HG03108 (cell line): ENCODE results near the gene HEY2.
"Not testable (repeated sequence)": the region's sequence is repeated elsewhere in the genome, so short reads cannot be mapped to it uniquely, and the experiment has no call there.

Experiments used
- ATAC-seq: cut with Tn5 transposase; IDR thresholded peaks from one replicate; pipeline ENCODE4 v1.9.1; 2021; ENCODE audit warnings: moderate library complexity; ENCODE audit not compliant: unreplicated experiment

HEY2 gene

DNA sequence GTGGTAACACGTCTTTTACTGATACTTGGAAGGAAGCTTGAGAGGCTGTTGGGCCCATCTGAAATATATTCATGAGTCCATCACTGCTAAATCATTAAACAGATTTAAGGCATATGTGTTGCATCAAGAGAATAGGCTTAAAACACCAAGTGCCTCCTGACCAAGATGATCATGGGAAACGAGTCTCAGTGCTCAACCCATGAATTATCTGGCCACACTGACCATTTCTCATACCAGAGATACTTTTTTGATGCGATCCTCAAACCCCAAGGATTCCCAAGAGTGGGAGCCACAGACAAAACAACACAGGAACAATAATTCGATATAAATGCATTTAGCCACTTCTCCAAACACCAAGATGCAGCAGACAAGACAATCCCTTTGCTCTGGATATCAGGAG lies 17.2 kb downstream of the HEY2 start:
- no peak for ATAC-seq

DNA sequence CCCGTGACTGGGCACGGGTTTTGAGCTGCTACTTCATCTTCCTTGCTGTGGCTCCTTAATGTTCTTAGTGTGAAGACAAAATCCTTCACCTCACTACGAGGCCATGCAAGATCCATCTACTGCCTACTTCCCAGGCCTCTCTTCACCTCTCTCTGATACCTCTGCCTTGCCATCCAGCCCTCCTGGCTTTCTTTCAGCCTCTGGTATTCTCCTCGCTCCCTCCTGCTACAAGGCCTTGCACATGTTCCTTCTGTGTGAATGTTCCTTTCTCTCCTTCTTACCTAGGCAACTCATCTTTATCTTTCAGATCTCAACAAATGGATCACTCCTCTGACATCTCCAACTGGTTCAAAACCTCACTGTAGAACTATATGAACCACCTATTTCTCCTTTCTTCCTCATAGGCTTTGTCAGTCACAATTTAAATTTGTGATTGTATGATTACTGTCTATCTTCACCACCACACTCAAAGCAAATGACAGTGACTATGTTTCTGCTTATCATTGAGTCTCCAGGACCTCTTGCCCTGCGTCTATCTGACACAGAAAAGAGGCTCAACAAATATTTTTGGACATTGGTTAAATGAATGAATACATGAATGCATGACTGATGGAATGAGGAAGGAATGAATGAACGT lies 19.8 kb downstream of the HEY2 start:
- ATAC-seq: no peak

DNA sequence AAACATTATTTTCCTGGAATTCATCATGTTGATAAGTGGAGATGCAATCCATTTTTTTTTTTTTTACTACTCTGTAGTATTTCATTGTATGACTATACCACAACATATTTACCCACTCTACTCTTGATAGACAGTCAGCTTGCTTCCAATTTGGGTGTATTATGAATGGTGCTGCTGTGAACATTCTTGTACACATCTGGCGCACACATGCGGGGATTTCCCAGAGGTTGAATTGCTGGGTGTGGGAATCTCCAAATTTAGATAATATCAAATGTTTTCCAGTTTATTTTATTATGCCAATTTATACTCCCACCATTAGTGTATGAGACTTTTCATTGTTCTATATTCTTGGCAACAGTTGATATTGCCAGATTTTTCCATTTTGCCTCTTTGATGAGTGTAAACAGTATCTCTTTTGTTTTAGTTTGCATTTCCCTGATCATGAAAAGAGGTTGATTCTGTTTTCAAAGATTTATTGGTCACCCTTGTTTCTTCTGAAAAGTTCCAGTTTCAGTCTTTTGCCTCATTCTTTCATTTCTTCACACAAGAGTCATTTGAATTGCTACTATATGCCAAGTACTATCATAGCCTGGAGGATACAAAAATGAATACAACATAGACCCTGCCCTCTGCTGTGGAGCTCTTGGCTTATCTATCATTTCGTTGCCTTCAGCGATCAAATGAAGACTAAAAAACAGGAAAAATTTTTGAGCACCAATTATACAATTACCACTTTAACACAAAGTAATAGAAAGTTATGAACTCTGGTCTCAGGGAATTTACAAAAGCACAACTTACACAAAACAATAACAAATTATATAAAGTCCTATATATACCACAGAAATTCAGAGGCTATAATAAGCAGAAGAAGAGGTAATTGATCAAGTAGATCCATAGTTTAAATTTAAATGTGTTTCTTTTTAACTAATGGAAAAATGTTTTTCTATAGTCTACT lies 24.2 kb downstream of the HEY2 start:
- ATAC-seq: no peak

DNA sequence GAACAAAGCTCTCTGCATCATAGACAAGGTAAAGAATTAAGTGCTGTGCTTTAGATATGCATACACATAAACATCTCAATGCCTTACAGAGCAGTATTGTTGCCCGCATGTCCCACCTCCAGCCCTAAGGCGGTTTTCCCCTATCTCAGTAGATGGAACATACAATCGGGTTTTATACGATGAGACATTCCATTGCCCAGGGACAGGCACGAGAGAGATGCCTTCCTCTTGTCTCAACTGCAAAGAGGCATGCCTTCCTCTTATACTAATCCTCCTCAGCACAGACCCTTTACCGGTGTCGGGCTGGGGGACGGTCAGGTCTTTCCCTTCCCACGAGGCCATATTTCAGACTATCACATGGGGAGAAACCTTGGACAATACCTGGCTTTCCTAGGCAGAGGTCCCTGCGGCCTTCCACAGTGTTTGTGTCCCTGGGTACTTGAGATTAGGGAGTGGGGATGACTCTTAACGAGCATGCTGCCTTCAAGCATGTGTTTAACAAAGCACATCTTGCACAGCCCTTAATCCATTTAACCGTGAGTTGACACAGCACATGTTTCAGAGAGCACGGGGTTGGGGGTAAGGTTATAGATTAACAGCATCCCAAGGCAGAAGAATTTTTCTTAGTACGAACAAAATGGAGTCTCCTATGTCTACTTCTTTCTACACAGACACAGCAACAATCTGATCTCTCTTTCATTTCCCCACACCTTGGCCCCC lies 26.8 kb downstream of the HEY2 start:
- not testable (repeated sequence) for ATAC-seq

DNA sequence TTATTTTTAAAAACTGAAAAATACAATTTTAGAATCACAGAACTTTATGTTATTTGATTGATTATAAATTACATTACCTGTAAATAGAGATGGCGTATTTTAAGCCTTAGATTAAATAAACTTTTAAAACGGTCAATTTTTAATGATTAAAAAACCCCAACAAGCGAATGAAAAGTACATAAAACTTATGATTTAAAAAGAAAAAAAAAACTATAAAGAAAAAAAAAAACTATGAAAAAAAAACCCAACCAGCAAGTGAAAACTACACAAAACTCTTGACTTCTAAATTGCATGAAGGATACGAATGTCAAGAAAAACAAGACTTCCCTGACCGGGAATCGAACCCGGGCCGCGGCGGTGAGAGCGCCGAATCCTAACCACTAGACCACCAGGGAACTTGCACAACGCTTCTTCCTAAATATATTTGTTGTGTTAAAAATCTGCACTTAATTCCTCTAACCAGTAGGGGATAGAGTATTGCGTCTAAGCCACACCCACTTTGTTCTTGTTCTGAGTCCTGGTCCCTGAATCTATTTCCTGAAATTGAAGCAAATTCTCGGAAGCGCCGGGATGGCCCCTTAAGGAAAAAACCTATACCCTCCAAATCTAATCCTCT lies 30.6 kb downstream of the HEY2 start:
- ATAC-seq: peak; percentile 80

DNA sequence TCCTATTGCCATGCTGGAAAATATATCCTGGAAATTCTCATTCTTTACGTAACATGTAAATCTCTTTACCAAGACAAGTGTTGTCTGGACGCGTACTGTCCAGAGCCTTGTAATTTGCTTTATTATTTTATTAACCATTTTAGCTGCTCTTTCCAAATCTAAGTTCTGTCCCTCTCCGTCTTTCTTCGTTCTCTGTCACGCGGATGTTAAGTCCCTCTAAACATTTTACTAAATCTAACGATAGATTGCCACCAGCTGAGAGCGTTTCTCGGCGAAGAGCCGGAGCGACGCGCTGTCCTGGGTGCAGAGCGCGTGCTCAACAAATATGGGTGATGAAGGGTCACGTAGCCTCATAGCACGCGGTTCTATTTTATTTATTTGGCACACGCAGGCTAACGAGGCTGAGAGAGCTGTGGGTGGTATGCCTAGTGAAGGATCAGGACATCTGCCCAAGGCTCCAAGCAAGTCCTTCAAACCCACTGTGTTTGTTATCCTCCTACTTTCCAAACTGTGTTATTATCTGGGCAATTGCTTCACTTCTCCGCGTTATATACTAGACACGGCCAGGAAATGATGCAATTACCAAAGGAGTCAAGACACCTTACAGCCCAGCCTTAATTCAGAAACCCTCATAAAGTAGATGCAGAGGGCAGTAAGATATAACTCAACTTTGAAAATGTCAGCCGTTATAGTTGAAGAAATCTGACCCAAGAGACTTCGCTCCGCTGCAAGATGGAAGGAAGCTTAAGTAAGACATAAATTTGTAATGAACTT lies 31.3 kb downstream of the HEY2 start:
- ATAC-seq: peak; percentile 60

DNA sequence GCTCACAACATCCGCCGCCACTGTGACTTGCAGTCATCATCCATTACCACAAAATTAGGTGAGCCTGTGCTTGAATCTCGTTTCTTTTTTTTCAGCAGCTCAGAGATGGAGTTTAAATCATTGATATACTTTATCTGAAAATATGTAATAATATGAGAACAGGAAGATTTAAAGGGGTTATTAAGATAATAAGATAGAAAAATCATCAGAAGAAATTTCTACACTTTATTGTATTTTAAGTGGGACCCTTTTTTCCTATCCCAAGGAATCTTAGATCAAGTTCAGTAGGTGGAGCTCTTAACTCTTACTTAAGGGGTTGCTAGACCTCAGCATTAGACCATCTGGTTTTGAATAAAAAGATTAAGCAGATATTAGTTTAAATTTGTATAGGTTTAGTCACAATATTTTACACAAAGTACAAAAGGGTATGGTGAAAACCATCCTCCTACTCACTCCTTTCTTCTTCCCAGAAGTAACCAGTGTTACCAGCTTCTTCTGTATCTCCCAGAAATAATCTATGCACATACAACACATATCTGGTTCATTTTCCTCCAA lies 32.0 kb downstream of the HEY2 start:
- peak; percentile 32 for ATAC-seq

DNA sequence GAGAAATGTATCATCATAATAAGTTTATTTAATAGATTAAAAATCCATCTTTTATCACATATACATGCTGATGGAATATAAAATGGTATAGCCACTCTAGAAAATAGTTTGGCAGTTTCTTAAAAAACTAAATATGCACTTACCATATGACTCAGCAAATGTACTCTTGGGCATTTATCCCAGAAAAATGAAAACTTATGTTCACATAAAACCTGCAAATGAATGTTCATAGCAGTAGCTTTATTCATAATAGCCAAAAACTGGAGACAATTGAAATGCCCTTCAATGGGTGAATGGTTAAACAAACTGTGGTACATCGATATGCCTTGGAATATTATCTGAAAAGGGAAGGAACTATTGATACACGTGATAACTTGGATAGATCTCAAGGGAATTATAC lies 34.9 kb downstream of the HEY2 start:
- ATAC-seq: no peak

DNA sequence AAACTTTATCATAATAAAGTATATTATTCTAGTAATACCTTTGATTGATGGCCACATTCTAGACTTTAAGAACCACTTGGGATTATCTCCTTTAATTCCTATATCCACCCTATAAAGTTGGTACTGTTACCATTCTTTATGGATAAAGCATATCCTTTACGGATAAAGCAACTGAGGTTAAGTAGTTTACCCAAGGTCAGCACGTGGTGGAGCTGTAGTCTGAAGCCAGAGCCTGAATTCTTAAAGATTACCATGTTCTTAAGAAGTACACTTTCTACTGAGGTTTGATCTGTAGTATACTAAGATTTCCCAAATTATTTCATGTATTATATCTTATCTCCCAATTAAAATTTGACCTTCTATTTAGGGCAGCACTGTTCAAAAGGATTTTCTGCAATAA lies 38.4 kb downstream of the HEY2 start:
- no peak for ATAC-seq

DNA sequence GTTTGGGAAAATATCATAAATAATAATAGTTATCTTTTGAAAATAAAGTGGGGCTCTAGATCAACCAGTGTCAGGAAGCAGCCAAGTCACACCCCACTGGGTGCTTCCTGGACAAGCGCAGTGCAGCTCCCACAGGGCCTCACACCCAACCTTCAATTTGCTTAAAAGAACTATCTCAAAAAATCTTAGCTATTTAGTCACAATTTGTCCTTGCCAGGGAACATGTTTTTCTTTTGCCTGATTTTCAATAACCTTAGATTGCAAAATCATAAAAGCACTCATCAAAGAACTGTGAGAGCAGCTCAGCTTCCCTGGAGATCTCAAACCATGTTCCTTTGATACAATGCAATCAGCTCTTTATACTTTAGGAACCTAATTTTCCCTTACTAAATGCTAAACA lies 39.7 kb downstream of the HEY2 start:
- no peak for ATAC-seq

DNA sequence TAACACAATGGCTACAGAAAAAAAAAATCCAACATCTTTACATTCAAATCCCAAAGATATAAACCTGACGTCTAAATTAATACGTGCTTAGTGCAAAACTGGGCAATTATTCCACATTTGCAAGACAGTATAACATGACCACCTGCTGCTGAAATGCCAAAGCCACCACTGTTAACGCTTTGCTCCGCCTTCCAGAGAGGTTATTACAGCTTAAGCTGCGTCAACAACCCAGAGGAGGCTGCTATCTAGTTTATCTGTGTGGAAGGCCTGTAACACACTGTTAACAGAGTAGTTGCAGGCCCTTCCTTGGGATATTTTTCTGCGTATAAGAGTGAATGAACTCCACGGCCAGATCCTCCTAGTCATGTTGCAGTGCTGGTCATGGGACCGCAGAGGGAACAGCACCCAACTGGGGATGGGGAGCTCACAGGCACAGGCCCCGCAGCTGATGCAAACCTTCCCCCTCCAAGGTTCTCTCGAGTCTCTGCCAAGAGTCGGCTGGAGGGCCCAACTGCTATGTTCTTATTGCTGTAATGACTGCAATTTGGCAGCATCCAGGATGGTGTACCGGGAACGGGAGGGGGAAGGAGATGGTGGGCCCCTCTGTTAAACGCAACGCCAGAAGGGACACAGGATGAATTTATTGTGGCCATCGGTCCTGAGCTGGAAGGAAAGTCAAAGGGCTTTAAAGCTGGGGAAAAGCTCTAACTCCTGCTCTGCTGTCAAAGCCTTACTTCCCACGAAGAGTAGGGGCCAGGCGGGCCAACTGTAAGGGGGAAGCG lies 40.3 kb downstream of the HEY2 start:
- peak; percentile 17 for ATAC-seq

DNA sequence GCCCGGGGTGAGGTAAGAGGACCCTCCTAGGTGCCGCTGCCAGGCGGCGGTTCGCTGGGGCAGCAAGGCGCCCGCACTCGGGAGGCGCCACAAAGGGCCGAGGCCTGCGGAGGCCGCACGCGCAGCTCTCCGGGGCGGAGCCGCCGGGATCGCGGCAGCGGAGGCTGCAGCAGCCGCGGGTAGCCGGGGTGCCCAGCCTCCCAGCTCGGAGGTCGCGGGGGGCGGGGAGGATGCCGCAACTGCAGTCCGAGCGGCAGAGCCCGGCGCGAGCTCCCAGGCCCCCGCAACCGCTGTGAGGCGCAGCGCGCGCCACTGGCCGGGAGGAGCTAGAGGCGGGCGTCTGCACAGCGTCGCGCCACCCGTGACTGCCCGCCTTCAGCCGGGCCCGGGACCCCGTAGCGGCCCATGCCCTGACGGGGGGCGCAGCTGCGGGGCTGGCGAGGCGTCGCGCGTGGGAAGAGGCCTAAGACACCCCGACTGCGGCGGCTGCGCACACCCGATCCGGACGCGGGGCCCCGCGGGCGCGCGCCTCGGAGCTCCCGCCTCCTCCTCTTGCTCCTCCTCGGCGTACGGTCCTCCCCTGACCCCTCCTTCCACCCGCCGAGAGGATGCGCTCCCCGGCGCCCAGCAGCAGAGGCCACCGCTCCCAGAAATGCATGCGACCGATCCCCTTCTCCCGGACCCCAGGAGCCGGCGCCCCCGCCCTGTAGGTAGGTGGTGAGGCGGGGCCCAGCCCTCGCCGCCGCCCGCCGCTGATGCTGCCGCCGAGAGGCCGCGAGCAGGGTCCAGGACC lies 41.1 kb downstream of the HEY2 start, which contains the start of gene NCOA7:
Gene NCOA7, plus strand, starts transcription at position 603 of the 793 bp plus-strand sequence. CDS start 24,395 bp downstream, outside the sequence.
- ATAC-seq: peak; percentile 66

DNA sequence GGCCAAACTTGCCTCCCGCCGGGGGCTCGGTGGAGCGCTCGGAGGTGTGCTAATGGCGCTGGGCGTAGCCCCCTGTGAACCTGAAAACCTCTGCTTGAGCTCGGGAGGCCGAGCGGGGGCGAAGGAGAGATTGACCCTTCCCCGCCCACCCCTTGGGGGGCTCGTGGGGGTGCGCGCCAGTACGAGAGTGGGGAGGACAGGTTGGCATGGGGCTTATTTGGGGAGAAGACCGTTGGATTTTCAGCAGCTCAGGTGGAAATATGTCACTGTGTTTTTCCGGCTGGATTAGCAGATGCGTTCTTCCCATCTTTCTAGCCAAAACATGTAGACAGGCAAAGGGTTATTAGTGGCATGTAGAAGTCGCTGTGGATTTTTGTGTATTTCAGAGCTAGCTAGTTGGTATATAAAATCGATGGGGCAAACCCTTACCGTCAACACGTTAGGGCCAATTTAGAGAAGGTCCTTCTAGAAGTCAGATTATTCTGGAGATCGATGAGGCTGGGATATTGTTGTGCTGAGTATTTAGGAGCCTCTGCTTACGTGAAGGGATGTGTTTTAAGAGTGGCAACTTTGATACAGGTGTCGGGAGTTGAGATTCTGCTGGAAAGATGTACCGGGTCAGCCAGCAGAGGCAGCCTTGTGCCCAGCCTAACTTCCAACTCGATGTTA lies 41.9 kb downstream of the HEY2 start:
- peak; percentile 28 for ATAC-seq

DNA sequence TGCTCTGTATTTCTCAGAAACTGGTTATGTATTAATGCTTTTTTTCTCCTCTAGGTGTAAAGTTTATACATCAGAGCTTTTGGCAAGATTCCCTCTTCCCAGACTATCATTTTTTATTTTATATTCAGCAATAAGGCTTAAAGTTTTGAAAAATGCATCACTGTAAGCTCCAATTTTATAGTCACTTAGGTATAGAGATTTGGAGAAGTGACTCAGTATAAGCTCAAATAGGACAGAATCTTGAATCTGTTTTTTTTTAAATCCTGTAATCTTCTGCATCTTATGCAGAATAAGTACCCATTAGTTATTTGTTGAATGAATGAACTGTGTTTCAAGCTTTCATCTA lies 42.4 kb downstream of the HEY2 start:
- no peak for ATAC-seq

DNA sequence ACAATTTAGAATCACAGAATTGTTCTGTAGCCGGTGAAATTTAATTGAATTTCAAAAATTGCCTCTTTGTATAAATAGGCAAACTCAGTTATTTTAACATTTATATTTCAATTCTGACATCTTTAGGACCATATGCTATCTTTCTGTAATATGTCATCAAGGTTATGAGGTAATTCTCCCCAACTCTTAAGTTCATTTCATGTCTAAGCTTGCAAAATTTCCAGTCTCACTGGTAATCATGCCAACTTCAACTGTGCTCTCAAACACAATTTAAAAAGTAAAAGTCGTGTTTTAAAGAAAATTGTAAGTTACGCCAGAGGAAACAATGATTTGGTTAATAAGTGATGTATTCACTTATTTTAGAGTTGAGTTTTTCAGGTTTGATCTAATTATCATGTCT lies 42.7 kb downstream of the HEY2 start:
- ATAC-seq: no peak

DNA sequence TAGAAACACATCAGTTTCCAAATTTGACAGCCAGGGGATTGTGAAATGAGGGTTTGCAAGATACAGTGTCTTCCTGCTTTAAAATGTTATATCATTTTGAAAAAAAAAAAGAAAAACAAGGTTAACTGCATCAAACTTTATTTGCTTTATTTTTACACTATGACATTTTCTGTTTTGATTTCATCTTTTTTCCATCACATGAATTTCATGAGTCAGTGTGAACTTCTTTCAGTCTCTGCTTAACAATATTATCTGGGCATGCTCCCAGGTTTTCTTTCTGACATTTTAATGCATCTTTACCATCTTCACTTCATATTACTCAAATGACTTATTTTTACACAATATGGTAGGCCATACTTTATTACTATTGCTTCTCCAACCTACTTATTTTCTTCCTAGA lies 43.2 kb downstream of the HEY2 start:
- no peak for ATAC-seq

DNA sequence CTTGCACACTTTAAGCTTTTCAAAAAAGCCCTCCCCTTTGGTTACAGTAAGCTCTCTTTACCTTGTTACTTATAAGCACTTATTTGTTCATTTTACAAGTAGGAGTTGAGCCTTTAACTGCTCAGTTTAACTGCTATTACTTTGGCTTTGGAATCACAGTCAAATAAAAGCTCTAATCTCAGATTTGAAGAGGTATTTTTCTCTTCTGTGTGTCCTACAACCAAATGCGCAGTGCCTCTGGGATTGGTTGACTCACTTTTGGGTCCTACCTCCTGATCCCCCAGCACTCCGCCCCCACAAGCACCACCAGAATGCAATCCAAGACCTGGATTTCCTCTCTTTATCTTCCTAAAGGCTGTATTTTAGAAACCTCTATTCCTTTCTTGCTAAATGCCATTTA lies 43.8 kb downstream of the HEY2 start:
- ATAC-seq: no peak

DNA sequence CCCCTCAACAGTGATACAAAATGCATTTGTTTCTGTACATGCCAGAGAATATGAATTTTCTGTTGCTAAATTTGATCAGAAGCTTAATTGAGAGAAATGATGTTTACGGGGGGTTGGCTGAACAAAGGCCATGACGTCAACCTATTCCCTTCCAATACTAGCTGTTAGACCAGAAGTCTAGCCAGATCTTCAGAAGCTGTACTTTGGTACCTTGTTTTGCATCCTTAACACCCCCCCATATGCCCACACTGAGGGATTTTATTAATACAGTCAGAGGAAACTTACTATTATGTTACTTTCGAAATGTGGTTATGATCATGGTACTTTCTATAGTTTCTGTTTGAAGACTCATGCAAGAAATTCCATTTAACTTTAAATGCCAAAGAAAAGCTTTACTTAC lies 44.4 kb downstream of the HEY2 start:
- ATAC-seq: no peak
